Astrocyte of the hippocampus (primary cell): ENCODE results near the gene PLA2G4D.
A peak's percentile ranks its signal among the peaks of the same experiment; 100 is the strongest.

ENCODE experiments used
- DNase-seq: peaks from one replicate; pipeline ENCODE4 v3.0.0; 2011; ENCODE audit warnings: low read depth, low spot score

Gene PLA2G4D

DNA sequence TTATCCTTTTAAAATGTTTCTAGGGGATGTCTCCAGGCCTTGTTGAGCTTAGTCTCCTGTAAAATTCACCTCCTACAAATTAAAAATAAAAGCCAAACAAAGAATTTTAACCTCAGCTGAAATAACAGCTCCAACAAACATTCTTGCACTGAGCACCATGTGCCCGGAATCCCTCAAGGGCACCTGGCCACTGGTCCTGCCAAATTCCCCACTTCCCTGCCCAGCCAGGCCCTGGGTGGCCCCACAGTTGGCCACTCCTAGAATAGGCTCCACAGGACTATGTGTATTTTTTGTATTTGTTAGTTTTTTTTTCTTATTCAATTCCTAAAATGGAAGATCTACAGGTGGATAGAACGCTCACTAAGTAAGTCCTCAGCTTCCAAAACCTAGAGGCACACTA, 40.4 kb downstream of the PLA2G4D start:
- no peak for DNase-seq

- DNase-seq: no peak
Measured at GRCh38 chr15:42053010-42053409, 41.4 kb downstream of the PLA2G4D start.

GRCh38 chr15:42050484-42051255, 43.7 kb downstream of the PLA2G4D start:
- no peak for DNase-seq

DNA sequence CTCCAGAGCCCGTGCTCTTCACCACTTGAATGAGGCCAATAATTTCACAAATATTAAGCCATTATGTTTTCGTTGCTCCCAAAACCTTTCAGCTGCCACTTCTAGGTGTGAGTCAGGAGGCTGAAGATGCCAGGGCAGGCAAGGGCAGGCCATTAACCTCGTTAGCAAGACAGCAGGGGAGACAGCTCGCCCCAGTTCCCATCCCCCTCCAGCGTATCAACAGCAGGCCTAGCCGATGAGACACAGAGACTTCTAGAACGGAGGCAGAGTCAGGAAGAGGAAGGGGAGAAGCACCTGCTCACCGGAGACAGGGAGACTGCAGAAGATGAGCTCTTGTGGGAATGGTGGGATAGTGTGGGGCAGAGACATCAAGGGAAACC, 45.6 kb downstream of the PLA2G4D start:
- no peak for DNase-seq

- no peak for DNase-seq
Measured at GRCh38 chr15:42048080-42048820, 46.1 kb downstream of the PLA2G4D start.

DNA sequence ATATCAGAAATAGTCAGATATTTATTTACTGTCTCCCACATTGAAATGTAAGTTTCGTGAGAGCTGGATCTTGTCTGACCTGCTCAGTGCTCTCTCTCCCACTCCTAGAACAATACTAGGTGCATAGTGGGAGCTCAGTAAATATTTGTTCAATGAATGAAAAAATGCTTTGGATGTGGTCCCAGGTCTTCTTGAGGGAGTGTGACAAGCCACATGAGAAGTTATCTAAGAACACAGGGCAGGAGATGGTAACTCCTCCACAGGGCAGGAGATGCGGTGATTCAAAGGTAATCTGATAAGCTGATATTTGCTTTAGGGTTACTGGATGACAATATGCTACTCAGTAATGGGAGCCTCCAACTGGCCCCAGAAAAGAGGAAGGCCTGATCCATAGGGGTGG, 47.8 kb downstream of the PLA2G4D start:
- DNase-seq: no peak

DNA sequence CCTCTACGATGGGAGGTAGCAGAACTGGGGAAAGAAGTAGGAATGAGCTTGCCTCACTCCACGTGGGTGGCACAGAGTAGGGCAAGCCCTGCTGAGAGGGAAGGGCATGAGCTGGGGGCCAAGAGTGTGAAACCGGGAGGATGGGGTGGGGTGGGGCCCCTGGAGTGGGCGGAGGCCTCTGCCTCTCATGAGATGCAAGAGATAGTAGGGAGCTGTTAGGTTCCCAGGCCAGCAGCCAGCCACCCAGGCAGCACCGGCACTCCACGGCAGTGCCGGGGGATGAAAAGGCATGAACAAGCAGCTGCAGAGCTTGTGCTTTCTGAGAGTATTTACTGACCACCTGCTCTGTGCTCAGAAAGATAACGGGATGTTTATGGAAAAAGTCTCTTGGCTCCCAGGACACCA, 49.1 kb downstream of the PLA2G4D start:
- DNase-seq: no peak

- DNase-seq: no peak
Measured at GRCh38 chr15:42042602-42043400, 51.6 kb downstream of the PLA2G4D start.

GRCh38 chr15:42038401-42038800, 56.0 kb downstream of the PLA2G4D start:
- no peak for DNase-seq

GRCh38 chr15:42037656-42038055, 56.7 kb downstream of the PLA2G4D start:
- peak; percentile 15 for DNase-seq

DNA sequence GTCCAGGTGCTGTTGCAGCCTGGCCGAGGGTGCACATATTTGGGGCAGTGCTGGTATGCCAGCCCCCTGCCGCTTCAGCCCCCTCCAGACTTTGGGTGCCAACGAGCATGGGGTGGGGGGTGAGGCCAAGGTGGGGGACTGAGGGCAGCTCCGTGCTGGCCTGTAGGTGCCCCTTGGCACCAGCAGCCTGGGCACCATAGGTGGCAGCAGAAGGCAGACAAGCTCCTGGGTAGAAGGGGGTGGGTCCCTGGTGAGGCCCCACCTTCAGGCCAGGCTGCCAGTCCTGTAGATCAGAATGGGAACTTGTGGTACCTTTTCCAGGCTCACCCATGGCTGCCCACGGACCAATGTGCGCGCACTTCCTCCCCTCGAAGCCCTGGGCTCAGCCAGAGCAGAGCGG, 57.4 kb downstream of the PLA2G4D start:
- DNase-seq: no peak

DNA sequence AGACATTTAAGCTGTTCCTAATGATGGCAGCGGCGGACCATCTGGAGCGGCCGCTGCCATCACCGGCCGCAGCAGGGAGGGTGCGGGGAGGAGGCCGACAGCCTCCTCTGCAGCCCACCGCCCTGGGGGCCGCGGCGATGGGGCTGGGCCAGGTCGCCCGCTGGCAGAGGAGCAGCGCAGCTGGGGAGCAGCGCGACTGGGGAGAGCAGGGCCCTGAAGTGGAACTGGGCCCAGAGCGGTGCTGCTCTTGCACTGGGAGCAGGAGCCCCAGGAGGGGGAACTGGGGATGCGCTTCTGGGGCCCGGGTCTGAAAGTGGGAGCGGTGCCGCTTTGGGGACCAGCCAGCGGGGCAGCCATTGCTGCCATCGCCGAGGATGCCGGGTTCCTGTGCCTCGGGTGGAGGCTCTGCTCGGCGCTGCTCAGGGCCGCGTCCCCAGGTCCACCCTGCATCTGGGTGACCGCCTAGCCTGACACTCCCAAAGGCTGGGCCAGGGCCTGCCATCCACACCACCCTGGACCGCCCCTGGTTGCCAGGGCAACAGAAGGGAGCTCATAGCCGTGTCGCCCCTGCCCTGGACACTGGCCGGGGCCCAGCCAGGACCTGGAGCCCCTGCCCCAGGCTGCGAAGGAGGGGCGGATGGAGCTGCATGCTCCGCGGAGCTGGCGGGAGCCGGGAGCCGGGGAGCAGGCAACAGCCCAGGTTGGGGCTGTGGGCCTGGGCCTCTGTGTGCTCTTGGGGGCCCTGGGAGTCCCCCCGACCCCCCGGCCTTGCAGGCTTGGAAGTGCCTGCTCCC, 58.1 kb downstream of the PLA2G4D start:
- no peak for DNase-seq

- DNase-seq: no peak
Measured at GRCh38 chr15:42035435-42035761, 59.0 kb downstream of the PLA2G4D start.

DNA sequence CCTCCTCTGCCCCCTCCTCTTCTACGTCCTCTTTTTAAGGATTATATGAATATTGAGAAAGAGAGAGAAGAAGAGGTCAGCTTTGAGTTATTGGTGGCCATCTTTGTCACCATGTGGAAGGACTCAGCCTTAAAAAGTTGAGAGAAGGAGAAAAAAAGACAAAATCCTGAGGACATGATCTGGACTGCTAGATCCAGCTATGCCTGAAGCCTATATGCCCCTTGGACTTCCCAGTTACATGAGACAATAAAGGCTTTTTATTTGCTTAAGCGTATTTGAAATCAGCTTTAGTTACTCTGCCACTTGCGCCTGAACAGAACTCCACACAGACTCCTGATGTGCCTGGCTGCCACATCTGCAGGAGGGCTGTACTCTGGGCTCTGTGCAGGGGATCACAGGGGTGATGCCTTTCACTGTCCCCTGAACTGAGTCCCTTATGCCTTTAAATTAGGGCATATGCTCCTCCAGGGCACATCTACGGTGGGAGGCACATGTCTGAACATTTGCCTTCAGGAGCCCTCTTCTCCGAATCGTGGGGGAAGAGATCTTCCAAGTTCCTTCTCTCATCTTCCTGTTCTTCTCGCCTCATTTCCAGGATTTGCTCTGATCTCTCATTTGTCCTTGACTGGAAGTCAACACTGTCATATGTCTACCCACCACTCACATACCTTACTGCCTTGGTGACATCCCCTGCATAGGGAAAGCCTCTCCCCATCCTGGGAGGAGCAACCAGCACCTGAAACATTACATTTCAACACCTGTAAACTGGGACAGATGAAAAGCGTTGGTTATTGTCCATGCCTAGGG, 59.5 kb downstream of the PLA2G4D start:
- no peak for DNase-seq

DNA sequence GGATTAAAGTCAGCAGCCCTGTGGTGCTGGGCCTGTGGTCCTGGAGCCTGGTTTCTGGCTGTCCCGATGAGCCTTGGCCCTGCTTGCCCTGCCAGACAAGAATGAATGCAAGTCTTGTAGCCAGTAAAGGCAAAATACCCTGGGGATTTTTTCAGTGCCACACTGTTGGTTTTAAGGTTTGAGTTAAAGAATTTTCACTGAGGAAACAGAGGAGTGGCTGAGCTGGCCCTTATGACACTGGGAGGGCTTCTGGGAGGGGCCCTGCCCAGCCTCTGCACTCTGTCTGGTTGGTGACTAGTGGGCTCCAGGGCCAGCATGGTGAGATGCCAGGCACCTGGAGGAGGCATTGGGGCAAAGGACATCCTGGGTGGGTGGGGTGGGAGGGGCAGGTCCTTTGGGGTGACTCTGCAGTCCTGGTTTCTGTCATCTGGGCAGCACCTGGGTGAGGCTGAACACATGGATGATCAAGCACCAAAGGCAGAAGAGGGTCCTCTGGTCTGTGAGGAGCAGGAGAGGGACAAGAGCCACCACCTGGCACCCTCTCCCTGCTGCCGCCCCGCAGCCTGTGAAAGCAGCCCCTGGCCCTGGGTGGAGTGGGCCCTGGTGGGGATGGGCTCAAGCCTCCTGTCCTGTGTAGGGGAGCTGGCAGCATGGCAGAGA, 61.0 kb downstream of the PLA2G4D start:
- DNase-seq: no peak

- DNase-seq: no peak
Measured at GRCh38 chr15:42032376-42033213, 61.8 kb downstream of the PLA2G4D start.

DNA sequence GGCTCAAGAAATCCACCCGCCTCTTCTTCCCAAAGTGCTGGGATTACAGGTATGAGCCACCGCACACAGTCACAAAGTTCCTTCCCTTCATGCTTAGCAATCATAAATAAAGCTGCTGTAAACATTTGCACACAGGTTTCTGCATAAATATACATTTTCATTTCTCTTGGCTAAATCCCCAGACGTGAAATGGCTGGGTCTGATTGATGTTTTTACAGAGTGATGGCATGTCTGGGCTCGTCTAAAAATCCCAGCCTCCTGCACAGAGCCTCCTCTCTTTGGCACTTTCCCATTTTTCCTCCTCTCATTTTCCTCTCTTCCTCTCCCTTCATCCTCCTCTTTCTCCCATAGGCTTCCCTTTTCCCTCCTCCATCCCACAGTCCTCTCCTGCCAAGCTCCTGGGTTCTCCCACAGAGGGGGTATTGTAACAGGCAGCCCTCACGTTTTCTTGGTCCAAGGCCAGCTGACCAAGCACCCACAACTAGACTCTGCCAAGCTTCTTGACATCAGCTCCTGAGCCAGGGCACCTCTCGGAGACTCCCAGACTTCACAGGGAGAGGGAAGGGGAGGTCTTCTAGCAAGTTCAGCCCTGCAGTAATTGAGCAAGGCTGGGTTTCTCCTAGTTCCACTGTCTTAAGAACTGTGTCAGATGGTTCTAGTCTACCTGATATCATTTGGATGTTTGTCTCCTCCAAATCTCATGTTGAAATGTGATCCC, 63.0 kb downstream of the PLA2G4D start:
- peak; percentile 7 for DNase-seq

DNA sequence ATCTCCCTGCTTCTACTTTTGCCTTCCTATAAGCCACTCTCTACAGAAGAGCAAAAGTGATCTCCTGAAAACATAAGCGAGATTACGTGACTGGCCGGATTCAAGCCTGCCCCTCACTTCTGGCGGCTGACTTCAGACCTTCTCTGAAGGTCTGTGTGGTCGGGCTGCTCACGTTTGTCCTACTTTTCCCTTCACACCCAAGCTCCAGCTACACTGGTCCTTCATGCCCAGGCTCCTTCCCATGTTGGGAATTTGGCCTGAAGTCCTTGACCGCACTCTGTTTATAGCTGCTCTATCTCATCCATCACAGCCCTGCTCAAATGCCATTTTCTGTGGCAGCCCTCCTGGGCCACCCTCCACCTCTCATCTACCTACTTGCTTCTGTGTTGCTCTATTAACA, 66.8 kb downstream of the PLA2G4D start:
- DNase-seq: no peak

GRCh38 chr15:42024303-42024702, 70.1 kb downstream of the PLA2G4D start:
- DNase-seq: no peak
